Upper lobe of right lung (tissue), 1 donor: ENCODE measurements around the gene SSPN. TPM values are rescaled to one million over a fixed set of nuclear protein-coding genes. Genes with fewer than 3 reads are reported as not detected.
A peak's percentile ranks its signal among the peaks of the same experiment; 100 is the strongest.

Source experiments
- ATAC-seq: fragments of 200-7000 bp; cut with Tn5 transposase; one replicate; pipeline ENCODE4 v1.9.1; 2020; ENCODE audit warnings: mild to moderate bottlenecking, moderate library complexity
- DNase-seq: peaks from one replicate; pipeline ENCODE4 v3.0.0-alpha.2; 2020
- H3K27ac ChIP-seq: fragments of 200-600 bp; one replicate; pipeline ENCODE4 v1.8.0; 2022
- H3K27me3 ChIP-seq: fragments of 200-600 bp; one replicate; pipeline ENCODE4 v1.8.0; 2022; ENCODE audit warnings: mild to moderate bottlenecking
- H3K36me3 ChIP-seq: fragments of 200-600 bp; one replicate; pipeline ENCODE4 v1.8.0; 2022
- H3K4me1 ChIP-seq: fragments of 200-600 bp; one replicate; pipeline ENCODE4 v1.8.0; 2022
- H3K4me3 ChIP-seq: fragments of 200-600 bp; one replicate; pipeline ENCODE4 v1.8.0; 2022; ENCODE audit warnings: mild to moderate bottlenecking
- H3K9me3 ChIP-seq: fragments of 200-600 bp; one replicate; pipeline ENCODE4 v1.8.0; 2022
- intact Hi-C: fragments of 100-400 bp; cut with DNase I; formaldehyde crosslinking; loops from one replicate; pipeline ENCODE4 v1.11.0; 2022
- total RNA-seq: library from RNA; stranded (reverse); fragmentation: NEBNext Ultra II Directional; extraction: Animal tissue kit (Norgen Biotek cat#: 25700); gene quantifications from one replicate; pipeline ENCODE4 v1.2.1, GENCODE V29; 2021
- TF ChIP-seq, protein P1 (sequence below): fragments of 200-600 bp; IDR thresholded peaks from one replicate; pipeline ENCODE4 v1.8.0; 2022; ENCODE audit warnings: antibody characterized with exemption
- donor health status: DM: no; HTN: yes; CAD: no; lungs with severe emphysema.

The SSPN gene
- total RNA-seq, 1 donor from 2014 or later = 15.6 TPM

DNA sequence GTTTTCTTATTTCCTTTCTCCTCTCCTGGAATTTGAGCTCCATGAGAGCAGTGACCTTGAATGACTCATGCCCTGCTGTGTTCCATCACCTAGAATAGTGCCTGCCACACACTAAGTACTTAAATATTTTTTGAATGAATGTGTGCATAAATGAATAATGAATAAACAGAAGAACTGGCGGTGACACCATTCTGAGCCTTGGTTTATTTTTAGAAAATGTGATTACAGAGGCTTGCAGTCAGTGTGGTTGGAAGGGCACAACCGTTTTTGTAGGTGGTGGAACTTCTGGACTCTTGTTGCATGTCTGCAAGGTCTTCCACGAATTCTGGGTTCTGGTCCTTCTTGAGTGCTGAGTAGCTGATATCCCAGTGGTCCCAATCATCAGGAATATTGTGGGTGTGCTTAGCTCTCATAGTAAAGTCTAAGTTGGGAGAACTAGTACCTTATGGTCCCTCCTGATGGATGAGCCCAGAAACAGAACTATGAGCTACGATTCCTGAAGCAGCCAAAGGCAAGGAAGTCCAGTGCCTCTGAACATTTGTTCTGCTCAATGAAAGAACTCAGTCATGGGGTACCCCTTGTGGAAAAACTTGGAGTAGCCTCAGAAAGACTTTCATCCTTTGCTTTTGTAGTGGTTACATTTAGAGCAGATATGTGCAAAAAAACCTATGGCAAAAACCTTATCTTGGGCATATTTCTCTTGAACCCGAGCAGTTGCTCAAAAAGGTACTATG is 41.8 kb upstream of the SSPN start:
- Histone ChIP-seq H3K9me3 (no peaks in the 10 kb centered on the region), H3K4me1 (peaks cover 7% of the 10 kb centered on the region), H3K4me3 (no peak overlapping the region), H3K27me3 (no peaks in the 10 kb centered on the region), H3K36me3 (no peaks in the 10 kb centered on the region), H3K27ac (no peak overlapping the region)
- ATAC-seq (peak; percentile 78), DNase-seq (no peak)
- TF ChIP-seq, protein P1, sequence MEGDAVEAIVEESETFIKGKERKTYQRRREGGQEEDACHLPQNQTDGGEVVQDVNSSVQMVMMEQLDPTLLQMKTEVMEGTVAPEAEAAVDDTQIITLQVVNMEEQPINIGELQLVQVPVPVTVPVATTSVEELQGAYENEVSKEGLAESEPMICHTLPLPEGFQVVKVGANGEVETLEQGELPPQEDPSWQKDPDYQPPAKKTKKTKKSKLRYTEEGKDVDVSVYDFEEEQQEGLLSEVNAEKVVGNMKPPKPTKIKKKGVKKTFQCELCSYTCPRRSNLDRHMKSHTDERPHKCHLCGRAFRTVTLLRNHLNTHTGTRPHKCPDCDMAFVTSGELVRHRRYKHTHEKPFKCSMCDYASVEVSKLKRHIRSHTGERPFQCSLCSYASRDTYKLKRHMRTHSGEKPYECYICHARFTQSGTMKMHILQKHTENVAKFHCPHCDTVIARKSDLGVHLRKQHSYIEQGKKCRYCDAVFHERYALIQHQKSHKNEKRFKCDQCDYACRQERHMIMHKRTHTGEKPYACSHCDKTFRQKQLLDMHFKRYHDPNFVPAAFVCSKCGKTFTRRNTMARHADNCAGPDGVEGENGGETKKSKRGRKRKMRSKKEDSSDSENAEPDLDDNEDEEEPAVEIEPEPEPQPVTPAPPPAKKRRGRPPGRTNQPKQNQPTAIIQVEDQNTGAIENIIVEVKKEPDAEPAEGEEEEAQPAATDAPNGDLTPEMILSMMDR = no peak
- intact Hi-C loops = no loop called here

DNA sequence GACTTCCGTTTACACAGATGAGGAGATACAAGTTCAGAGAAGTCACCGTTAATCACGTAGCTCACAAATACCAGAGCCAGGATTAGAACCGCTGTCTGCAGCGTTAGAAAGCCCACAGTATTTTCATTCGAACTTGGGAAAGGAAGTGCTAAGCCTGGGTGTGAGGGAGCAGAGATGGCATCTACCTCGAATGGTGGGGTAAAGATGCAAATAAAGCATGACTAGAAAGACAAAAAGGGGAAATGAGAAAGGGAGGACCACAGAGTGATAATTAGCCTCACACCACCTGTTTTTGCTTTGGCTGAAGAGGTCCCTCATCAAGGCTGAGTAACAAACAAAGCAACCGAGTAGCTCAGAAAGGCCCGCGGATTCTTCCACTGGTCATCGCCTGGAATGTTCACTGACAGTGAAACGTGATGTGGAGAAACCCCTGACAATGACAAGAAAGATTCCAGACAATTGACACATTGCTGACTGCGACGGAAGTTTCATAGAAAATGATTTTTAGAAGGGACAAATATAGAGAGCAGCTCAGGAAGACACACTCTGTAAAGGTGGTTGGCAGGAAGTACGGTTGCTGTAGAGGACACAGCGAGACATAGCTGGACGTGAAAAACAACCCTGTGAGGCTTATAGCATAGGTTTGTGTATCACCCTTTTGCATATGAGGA is 39.0 kb upstream of the SSPN start:
- H3K4me1 ChIP-seq = peaks cover 2% of the 10 kb centered on the region
- H3K27me3 ChIP-seq = no peaks in the 10 kb centered on the region
- TF ChIP-seq, protein P1 = no peak
- DNase-seq = no peak
- no peak overlapping the region for H3K27ac ChIP-seq
- no peak for ATAC-seq
- no peaks in the 10 kb centered on the region for H3K9me3 ChIP-seq
- no peaks in the 10 kb centered on the region for H3K36me3 ChIP-seq
- H3K4me3 ChIP-seq = no peak overlapping the region
- intact Hi-C loops = no loop called here

DNA sequence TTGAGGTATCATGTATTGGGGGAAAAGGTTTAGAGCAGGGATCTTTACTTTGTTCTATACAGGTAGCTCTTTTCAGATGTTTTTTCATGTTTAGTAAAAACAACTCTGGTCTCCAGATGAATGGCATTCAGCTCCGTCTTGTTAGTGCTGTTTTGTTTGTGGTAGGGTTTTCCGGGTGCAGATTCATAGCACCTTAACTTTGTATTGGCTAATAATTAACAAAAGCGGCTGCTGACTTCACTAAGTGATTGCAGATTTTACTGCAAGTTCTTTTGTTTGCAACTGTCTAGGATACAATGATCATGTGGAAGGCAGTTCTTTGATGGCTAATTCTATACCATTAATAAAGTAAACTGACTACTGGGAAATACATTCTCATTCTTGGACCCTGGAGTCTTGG is 38.4 kb upstream of the SSPN start:
- intact Hi-C loops = no loop called here
- no peaks in the 10 kb centered on the region for H3K9me3 ChIP-seq
- H3K36me3 ChIP-seq = no peaks in the 10 kb centered on the region
- no peak overlapping the region for H3K4me3 ChIP-seq
- no peak for ATAC-seq
- H3K27me3 ChIP-seq = no peaks in the 10 kb centered on the region
- no peaks in the 10 kb centered on the region for H3K4me1 ChIP-seq
- TF ChIP-seq, protein P1 = no peak
- no peak overlapping the region for H3K27ac ChIP-seq
- DNase-seq = no peak

DNA sequence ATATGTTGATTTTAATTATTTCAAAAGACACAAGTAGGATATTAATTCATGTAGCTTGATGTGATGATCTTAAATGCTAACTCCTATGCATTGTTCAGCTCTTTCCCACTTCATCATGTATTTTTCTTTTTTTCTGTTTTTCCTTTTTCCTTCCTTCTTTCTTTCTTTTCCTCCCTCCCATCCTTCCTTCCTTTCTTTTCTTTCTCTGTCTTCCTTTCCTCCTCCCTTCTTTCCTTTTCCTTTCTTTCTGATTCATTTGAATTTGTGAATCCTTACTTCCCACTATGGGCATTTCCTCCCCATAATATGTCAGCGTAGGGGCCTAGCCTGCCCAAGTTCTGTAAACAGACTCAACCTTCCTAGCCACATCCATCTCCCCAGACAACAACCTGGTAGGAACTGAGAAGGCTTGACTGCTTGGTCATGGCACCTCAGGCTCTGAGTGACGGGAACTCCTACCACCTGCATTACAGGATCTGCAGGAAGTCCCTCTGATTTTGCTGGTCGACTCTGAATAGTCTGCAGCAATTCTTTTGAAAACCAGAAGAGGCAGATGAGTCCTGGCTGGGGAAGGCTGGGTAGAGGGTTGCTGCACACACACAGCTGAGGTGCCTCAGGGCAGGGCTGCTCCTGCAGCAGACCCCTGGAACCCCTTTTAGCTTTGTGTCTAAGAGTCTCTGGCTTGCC is 37.2 kb upstream of the SSPN start:
- ATAC-seq = no peak
- intact Hi-C loops = no loop called here
- TF ChIP-seq, protein P1 = no peak

DNA sequence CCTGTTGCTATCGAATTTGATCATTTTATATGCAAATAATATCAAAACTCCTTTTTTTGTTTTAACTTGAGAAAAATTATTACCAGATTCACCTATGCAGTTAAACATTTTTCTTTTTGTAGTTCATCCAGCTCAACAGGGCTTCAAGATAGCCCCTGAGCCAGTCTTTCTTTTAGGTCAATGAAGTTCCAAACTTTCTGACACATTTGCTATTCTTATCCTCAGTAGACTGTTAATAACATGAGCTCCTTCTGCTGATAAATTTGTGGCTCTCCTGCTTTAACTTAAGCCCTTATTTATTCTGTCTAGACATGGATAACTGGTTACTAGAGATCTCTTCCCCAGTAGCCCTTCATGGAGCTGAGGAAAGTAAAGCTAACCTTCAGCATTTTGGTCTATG is 33.2 kb upstream of the SSPN start:
- Histone ChIP-seq H3K9me3 (no peaks in the 10 kb centered on the region), H3K4me3 (no peak overlapping the region), H3K4me1 (no peaks in the 10 kb centered on the region), H3K36me3 (no peaks in the 10 kb centered on the region), H3K27me3 (peaks cover 4% of the 10 kb centered on the region), H3K27ac (no peak overlapping the region)
- TF ChIP-seq, protein P1 = no peak
- no peak for ATAC-seq
- intact Hi-C loops = no loop called here
- no peak for DNase-seq

More for the DNA sequence above, 37.2 kb upstream of the SSPN start:
- Histone ChIP-seq H3K27me3 (no peaks in the 10 kb centered on the region), H3K9me3 (no peaks in the 10 kb centered on the region), H3K36me3 (no peaks in the 10 kb centered on the region), H3K27ac (no peak overlapping the region), H3K4me1 (no peaks in the 10 kb centered on the region), H3K4me3 (no peak overlapping the region)
- DNase-seq = no peak
